ENCODE results near the gene RPS6KB2.

DNA sequence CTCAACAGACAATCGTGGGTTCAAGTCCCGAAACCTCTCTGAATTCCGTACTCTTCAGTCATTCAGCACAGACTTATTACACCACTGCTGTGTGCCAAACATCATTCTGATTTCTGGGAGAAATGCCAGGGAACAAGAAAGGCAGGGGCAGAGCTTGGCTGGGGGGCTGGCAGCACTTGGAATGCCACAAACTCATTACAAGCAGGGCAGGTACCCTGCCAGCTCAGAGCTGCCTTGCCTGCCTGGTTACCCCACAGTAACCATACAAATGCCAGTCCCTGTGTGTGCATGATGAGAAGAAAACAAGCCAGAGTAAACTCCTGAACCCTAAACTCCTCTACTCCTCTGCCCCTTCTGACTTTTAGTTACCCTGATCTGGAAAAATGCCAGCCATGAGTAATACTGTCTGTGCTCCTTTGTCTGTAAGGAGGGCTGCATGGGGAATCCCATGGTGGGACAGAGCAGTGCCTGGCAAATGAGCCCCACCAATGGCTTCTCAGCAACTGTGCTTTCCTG, 43.4 kb upstream of the RPS6KB2 start:
- TF ChIP-seq CTCF (conservative IDR thresholded peaks at IDR 0.05 in 1 of 2, IDR thresholded peaks at IDR 0.05 in 1 of 2; ENCODE audit: low read depth in 1 of 2, low read length in 2 of 2) (no peak), EZH2 (IDR thresholded peaks at IDR 0.05; ENCODE audit: low read length, missing control alignments) (no peak)

Measured in fibroblast of lung (primary cell).